KBM-7 (cell line): Measurements from ENCODE around the gene CYGB.
"Not testable (repeated sequence)": the region's sequence is repeated elsewhere in the genome, so short reads cannot be mapped to it uniquely, and the experiment has no call there.

Experiments
- DNase-seq: peaks from one replicate; pipeline ENCODE4 v3.0.0-alpha.2; 2015
- in situ Hi-C: fragments of 300-500 bp; cut with MboI; formaldehyde crosslinking; loops from 2 replicates; pipeline ENCODE4 v1.14.3; 2020; ENCODE audit warnings: low sequenced_read_pairs, low pct_unique_long_range_greater_than_20kb, mixed read lengths

Gene CYGB

GRCh38 chr17:76541739-76542454 lies 4.4 kb upstream of the CYGB start:
- no peak for DNase-seq
- in situ Hi-C loops, result no loop called here

DNA sequence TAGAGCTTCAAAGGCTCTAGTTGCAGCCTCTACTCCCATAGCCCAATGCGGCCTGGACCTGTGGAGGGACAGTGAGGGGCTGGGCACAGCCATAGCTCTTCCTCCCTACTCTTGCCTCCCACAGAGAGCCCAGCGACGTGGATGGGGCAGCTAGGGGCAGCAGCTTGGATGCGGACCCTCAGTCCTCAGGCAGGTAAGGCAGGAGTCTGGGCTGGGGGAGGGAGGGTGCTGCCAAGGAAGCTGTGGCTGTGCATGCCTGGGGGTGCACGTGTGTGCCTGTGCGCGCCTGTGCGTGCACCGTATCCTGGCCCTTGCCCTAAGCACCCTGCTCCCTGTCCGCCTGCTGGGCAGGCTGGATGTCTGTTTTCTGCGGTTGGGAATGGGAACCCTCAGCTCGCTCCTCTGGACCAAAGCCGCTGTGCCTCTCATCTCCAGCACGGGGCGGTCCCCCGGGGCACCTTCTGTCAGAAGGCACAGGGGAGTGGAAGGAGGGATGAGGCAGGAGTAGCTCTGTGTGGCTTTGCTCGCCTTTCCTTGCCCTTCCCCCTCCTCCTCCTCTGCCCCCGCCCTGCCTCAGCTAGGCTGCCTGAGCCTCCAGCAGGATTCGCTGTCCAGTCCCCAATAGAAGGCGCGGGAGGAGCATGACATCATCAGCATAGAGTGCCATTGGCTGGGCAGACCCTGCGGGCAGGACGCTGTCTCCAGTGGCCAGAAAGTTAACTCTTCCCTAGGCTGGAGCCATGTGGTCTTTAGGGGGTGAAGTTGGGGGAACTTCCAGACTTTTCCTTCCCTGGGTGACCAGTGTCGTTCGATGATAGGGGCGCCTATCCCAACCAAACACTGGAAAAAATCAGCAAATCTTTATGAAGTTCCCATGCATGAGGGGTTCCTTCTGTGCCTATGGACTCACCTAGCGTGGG lies 3.1 kb upstream of the CYGB start:
- in situ Hi-C loops, result no loop called here
- peak; percentile 85 for DNase-seq

GRCh38 chr17:76539631-76540271 lies 2.2 kb upstream of the CYGB start, which contains the start of gene PRCD:
Gene PRCD (plus strand): TSS chr17:76540044. CDS start chr17:76540142, 98 bp downstream.
- in situ Hi-C loops, result no loop called here
- DNase-seq, result no peak

- in situ Hi-C loops, result no loop called here
- no peak for DNase-seq
Observed at GRCh38 chr17:76538941-76539570, 1.5 kb upstream of the CYGB start.

GRCh38 chr17:76538281-76538931 lies 897 bp upstream of the CYGB start:
- DNase-seq, result no peak

GRCh38 chr17:76537288-76537577 lies 276 bp downstream of the CYGB start:
- in situ Hi-C loops, result no loop called here
- no peak for DNase-seq

More at GRCh38 chr17:76538281-76538931, 897 bp upstream of the CYGB start:
- in situ Hi-C loops, result no loop called here

- DNase-seq, result no peak
- in situ Hi-C loops, result no loop called here
Observed at GRCh38 chr17:76536511-76537287, 810 bp downstream of the CYGB start.

DNA sequence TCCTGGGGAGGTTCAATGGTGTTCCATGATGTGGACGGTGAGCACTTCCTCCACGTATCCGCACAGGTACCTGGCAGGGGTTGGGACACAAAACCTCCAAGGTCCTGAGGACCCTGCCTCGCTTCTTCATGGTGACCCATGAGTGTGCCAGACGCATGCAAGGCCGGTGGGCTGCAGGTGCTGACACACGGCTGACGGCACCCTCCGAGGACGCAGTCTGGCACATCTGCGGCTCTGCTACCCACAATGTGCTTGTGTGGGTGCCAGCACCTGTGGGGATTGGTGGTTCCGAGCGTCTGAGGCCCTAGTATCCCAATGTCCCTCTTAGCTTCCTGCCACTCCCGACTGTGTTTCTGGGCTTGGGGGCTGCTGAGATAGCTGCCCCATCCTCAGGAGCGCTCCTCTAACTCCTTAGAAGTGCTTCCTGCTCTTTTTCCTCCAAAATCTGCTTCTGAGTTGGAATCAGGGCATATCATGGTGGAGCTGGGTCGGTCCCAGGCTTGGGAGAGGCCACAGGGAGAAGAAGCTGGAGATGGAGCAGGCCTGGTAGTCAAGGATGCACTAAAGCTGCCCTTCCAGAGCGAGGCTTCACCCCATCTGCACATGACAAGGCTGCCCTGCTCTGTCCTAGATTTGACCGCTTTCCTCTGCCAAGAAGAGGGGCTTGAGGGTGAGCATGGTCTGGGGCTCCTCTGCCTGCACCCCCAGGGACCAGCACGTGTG lies 1.6 kb downstream of the CYGB start:
- in situ Hi-C loops, result no loop called here
- DNase-seq, result no peak

- in situ Hi-C loops, result no loop called here
- no peak for DNase-seq
Observed at GRCh38 chr17:76534831-76535732, 2.4 kb downstream of the CYGB start.

GRCh38 chr17:76533640-76534359 lies 3.7 kb downstream of the CYGB start:
- in situ Hi-C loops, DNase-seq: not testable (repeated sequence)

DNA sequence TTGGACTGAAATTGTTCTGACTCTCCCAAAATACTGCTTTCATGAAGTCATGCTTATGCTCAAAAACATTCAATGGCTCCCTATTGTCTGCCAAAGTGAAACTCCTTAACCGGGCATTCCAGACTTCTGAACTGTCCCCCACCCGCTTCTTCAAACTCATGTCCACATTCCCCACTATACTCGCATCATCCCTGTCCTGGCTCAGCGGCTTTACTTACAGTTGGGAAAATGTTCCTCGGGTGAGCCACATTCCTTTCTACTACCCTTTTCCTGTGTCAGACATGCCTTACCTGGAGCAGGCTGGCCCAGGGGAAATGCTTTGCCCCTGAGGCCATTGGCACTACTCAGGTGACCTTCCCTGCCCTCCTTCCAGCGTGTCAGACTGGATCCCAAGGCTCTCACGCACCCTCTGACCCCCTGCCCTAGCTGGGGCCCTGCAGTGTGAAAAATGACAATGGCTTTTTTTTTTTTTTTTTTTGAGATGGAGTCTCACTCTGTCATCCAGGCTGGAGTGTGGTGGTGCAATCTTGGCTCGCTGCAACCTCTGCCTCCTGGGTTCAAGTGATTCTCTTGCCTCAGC lies 5.3 kb downstream of the CYGB start:
- DNase-seq, result no peak
- in situ Hi-C loops, result no loop called here

- DNase-seq, result no peak
- in situ Hi-C loops, result no loop called here
Observed at GRCh38 chr17:76531486-76532038, 5.9 kb downstream of the CYGB start.

DNA sequence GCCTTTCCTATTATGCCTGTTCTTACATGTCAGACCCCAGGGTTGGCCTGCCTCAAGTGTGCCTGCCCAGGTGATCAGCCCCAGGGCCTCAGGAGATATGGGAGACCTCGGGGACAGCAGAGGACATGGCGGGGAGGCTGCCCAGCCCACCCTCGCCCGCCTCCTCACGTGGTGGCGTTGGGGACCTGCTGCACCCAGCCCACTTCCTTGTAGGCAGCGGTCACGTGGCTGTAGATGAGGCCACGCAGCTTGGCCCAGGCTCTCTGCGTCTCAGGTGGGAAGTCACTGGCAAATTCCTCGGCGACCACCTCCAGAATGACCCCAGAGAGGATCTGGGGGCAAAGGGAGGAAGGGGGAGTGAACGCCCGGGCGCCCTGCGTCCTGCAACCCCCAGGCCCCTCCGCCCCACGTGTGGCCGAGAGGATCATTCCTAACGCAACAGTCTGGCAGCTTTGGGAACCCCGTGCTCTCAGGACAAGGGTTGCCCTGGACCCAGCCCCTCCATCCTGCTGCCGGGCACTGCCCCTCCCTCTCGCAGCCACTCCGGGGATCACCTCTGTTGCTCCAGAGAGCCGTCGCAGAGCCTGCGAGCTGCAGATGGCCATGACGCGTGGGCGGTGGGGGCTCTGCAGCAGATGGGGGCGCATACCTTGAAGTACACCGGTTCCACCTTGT lies 6.6 kb downstream of the CYGB start:
- in situ Hi-C loops, result no loop called here
- DNase-seq, result no peak

DNA sequence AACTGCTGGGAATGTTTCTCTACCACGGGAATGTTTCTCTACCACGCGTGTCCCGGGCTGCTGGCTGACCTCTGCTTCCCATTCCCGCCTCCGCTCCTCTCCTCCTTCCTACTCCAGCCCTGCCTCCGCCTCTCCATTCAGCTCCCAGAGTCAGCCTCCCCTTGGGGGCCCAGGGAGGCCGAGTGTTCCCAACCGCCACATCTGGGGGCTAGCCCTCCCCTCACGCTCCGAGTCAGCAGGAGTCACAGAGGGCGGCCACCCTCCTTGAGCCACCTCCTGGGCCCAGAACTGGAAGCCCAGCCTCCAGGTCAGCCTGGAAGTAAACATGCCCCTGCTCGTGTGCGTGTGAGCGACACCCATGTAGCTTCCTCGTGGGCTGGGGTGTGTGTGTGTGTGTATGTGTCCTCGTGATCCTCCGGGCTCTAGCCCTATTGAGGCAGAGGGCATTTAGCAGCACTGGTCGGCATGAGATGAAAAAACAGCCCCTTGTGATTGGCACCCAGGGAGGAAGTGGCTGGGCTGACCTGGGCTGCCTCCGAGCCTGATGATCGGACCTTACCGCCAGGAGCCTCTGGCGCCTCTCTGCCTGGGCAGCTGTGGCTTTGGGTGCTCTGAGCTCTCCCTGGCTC lies 7.3 kb downstream of the CYGB start:
- no peak for DNase-seq
- in situ Hi-C loops, result no loop called here
